Spleen (tissue), 11 donors: ENCODE results near the gene HACD2. TPM values are rescaled to one million over a fixed set of nuclear protein-coding genes. Genes with fewer than 3 reads are reported as not detected.
A peak's percentile ranks its signal among the peaks of the same experiment; 100 is the strongest.

Experiments
- DNase-seq: peaks from one replicate; pipeline ENCODE4 v3.0.0-alpha.2; 2020
- H3K27ac ChIP-seq, 8 donors: fragments of 200-600 bp; sonication (generic) in 7 of 8; 1 replicate in 4 of 8; 2 replicates in 4 of 8; pipeline versions ENCODE4 v1.5.0 to v1.8.0; 2016 to 2021; ENCODE audit warnings: inconsistent platforms in 4 of 8, mild to moderate bottlenecking in 4 of 8, moderate library complexity in 1 of 8
- H3K27me3 ChIP-seq, 7 donors: fragments of 200-600 bp; sonication (generic) in 6 of 7; replicated peaks in 1 of 7; 1 replicate in 4 of 7; 2 replicates in 3 of 7; pipeline versions ENCODE4 v1.5.0 to v1.8.0; 2016 to 2021; ENCODE audit warnings: inconsistent platforms in 3 of 7, mild to moderate bottlenecking in 1 of 7
- H3K36me3 ChIP-seq, 6 donors: fragments of 200-600 bp; sonication (generic) in 5 of 6; 1 replicate in 4 of 6; 2 replicates in 2 of 6; pipeline versions ENCODE4 v1.5.0 to v1.8.0; 2016 to 2021; ENCODE audit warnings: inconsistent platforms in 2 of 6
- H3K4me1 ChIP-seq, 6 donors: fragments of 200-600 bp; sonication (generic) in 5 of 6; 1 replicate in 3 of 6; 2 replicates in 3 of 6; pipeline versions ENCODE4 v1.5.0 to v1.8.0; 2016 to 2021; ENCODE audit warnings: inconsistent platforms in 3 of 6
- H3K4me3 ChIP-seq, 8 donors: fragments of 200-600 bp; sonication (generic) in 7 of 8; 1 replicate in 4 of 8; 2 replicates in 4 of 8; pipeline versions ENCODE4 v1.5.0 to v1.8.0; 2016 to 2021; ENCODE audit warnings: inconsistent platforms in 4 of 8, mild to moderate bottlenecking in 4 of 8, moderate library complexity in 2 of 8
- H3K9me3 ChIP-seq, 8 donors: fragments of 200-600 bp; sonication (generic) in 7 of 8; 1 replicate in 4 of 8; 2 replicates in 4 of 8; pipeline versions ENCODE4 v1.5.0 to v1.8.0; 2016 to 2021; ENCODE audit warnings: inconsistent platforms in 4 of 8
- CTCF ChIP-seq, 11 experiments: fragments of 200-600 bp in 7 of 11; fragments of 450-650 bp in 4 of 11; sonication (generic) in 4 of 11; IDR thresholded peaks in 8 of 11; conservative IDR thresholded peaks in 3 of 11; 1 replicate in 7 of 11; 2 replicates in 4 of 11; pipeline versions ENCODE4 v1.4.0 to v1.8.0; 2016 to 2021; ENCODE audit warnings: antibody characterized with exemption in 11 of 11, inconsistent platforms in 4 of 11, mild to moderate bottlenecking in 1 of 11
- POLR2A ChIP-seq, 3 donors: fragments of 450-650 bp; IDR thresholded peaks; one replicate each; pipeline ENCODE4 v1.5.1; 2017; ENCODE audit warnings: antibody characterized with exemption in 3 of 3, mild to moderate bottlenecking in 1 of 3
- POLR2AphosphoS5 ChIP-seq, 3 donors: sonication (generic); formaldehyde crosslinking; IDR thresholded peaks; one replicate each; pipeline ENCODE4 v1.5.1; 2017; ENCODE audit warnings: antibody characterized with exemption in 3 of 3
- WGBS, 5 donors: extraction: QIAGEN DNeasy Blood & Tissue Kit in 3 of 5; methylation state at CpG; one replicate each; pipeline versions ENCODE4 v1.1.5 to v1.1.7; 2013 to 2018; 5-methylcytosine and 5-hydroxymethylcytosine counted together
- intact Hi-C: fragments of 100-400 bp; cut with DNase I; formaldehyde crosslinking; loops from one replicate; pipeline ENCODE4 v1.15.0; 2023; ENCODE audit warnings: low total_unique reads
- polyA plus RNA-seq, 3 donors: library from polyadenylated mRNA; stranded (reverse); fragments of 200-250 nt; gene quantifications; one replicate each; pipeline ENCODE4 v1.2.1, GENCODE V29; 2013
- total RNA-seq, 7 donors: library from RNA; depleted of rRNA in 3 of 7; stranded (reverse); fragments of >200 nt in 3 of 7; fragmentation: NEBNext Ultra II Directional in 4 of 7; extraction: Animal tissue kit (Norgen Biotek cat#: 25700) in 4 of 7; gene quantifications; one replicate each; pipeline versions ENCODE4 v1.1.0 to v1.2.1, GENCODE V29; 2016 to 2021
- donor health status: healthy with polysubstance abuse.
- donor health status: DM: no; HTN: no; CAD: no; lungs with moderate emphysema.
- donor health status: DM: no; HTN: no; CAD: no.
- donor health status: Bipolar disorder and iron deficiency.
- donor health status: healthy.
- donor health status: DM: no; HTN: no; CAD: no.
- donor health status: DM: yes; HTN: yes; CAD: no.

The HACD2 gene
- total and polyA plus RNA-seq, 10 donors, result 6.0 to 26.6 (median 18.9) TPM

- Histone ChIP-seq H3K27ac (no peak overlapping the region), H3K4me3 (no peak overlapping the region), H3K27me3 (peaks cover 0 to 31% (median 0%) of the 10 kb centered on the region in 7 donors), H3K36me3 (no peaks in the 10 kb centered on the region), H3K9me3 (no peaks in the 10 kb centered on the region), H3K4me1 (peaks cover 0 to 5% (median 0%) of the 10 kb centered on the region in 6 donors)
- no peak for TF ChIP-seq POLR2AphosphoS5 (IDR thresholded peaks at IDR 0.05)
- no peak for TF ChIP-seq POLR2A (IDR thresholded peaks at IDR 0.05)
- no peak for TF ChIP-seq CTCF (IDR thresholded peaks at IDR 0.05 in 8 of 11, conservative IDR thresholded peaks at IDR 0.05 in 3 of 11)
- DNase-seq, result peak; percentile 27
- WGBS, 5 donors, result 90 to 97% (median 92%) methylated on average over 10 of the region's 10 CpGs
- intact Hi-C loops, result no loop called here
Observed at GRCh38 chr3:123479891-123480290, 105.0 kb downstream of the HACD2 start.

GRCh38 chr3:123478314-123478713 lies 106.5 kb downstream of the HACD2 start:
- Histone ChIP-seq H3K27ac (no peak overlapping the region), H3K4me3 (no peak overlapping the region), H3K9me3 (no peaks in the 10 kb centered on the region), H3K27me3 (peaks cover 0 to 31% (median 0%) of the 10 kb centered on the region in 7 donors), H3K4me1 (peaks cover 0 to 5% (median 0%) of the 10 kb centered on the region in 6 donors), H3K36me3 (no peaks in the 10 kb centered on the region)
- WGBS, 5 donors, result 36 to 53% (median 41%) methylated on average over 2 of the region's 2 CpGs
- intact Hi-C loops, result no loop called here
- DNase-seq, result no peak
- TF ChIP-seq POLR2A (IDR thresholded peaks at IDR 0.05) (no peak), CTCF (IDR thresholded peaks at IDR 0.05 in 8 of 11, conservative IDR thresholded peaks at IDR 0.05 in 3 of 11) (no peak)

- WGBS, 5 donors, result 70 to 80% (median 78%) methylated on average over 15 of the region's 15 CpGs
- no peak overlapping the region for H3K27ac ChIP-seq
Observed at GRCh38 chr3:123476967-123477750, 107.7 kb downstream of the HACD2 start.

More at GRCh38 chr3:123476967-123477750, 107.7 kb downstream of the HACD2 start:
- DNase-seq, result peak; percentile 48
- H3K4me3 ChIP-seq, result no peak overlapping the region
- intact Hi-C loops, result no loop called here
- TF ChIP-seq POLR2AphosphoS5 (IDR thresholded peaks at IDR 0.05) (no peak), POLR2A (IDR thresholded peaks at IDR 0.05) (no peak), CTCF (IDR thresholded peaks at IDR 0.05 in 8 of 11, conservative IDR thresholded peaks at IDR 0.05 in 3 of 11) (no peak)
- no peaks in the 10 kb centered on the region for H3K36me3 ChIP-seq
- peaks cover 0 to 5% (median 0%) of the 10 kb centered on the region in 6 donors for H3K4me1 ChIP-seq
- peaks cover 0 to 31% (median 0%) of the 10 kb centered on the region in 7 donors for H3K27me3 ChIP-seq
- H3K9me3 ChIP-seq, result no peaks in the 10 kb centered on the region
